Skeletal muscle tissue (tissue), 4 donors: ENCODE measurements around the gene TPP2. TPM values are rescaled to one million over a fixed set of nuclear protein-coding genes. Genes with fewer than 3 reads are reported as not detected.

Experiments used
- H3K27ac ChIP-seq: one replicate; pipeline ENCODE4 v1.7.0; 2013; ENCODE audit warnings: mild to moderate bottlenecking, low read depth, low read length, inconsistent platforms
- H3K27me3 ChIP-seq, 3 donors: one replicate each; pipeline ENCODE4 v1.7.0; 2013; ENCODE audit warnings: low read length in 3 of 3; ENCODE audit not compliant: control insufficient read depth in 3 of 3, insufficient read depth in 3 of 3
- H3K36me3 ChIP-seq, 3 donors: one replicate each; pipeline ENCODE4 v1.7.0; 2013; ENCODE audit warnings: low read length in 3 of 3; ENCODE audit not compliant: control insufficient read depth in 3 of 3, insufficient read depth in 3 of 3
- H3K4me1 ChIP-seq, 3 donors: one replicate each; pipeline ENCODE4 v1.7.0; 2013; ENCODE audit warnings: low read length in 3 of 3, mild to moderate bottlenecking in 3 of 3; ENCODE audit not compliant: control insufficient read depth in 3 of 3, insufficient read depth in 3 of 3
- H3K4me3 ChIP-seq, 3 donors: one replicate each; pipeline ENCODE4 v1.7.0; 2013; ENCODE audit warnings: low read length in 3 of 3
- H3K9ac ChIP-seq, 3 donors: one replicate each; pipeline ENCODE4 v1.7.0; 2013; ENCODE audit warnings: low read length in 3 of 3, mild to moderate bottlenecking in 3 of 3, moderate library complexity in 2 of 3, low read depth in 1 of 3
- H3K9me3 ChIP-seq, 3 donors: one replicate each; pipeline ENCODE4 v1.7.0; 2013; ENCODE audit warnings: low read length in 3 of 3; ENCODE audit not compliant: control insufficient read depth in 3 of 3
- total RNA-seq: library from RNA; depleted of rRNA; stranded (reverse); fragments of >200 nt; gene quantifications from one replicate; pipeline ENCODE4 v1.2.3, GENCODE V29; 2014
- donor health status: Osteomylitis.

TPP2 gene
- total RNA-seq, 1 donor from 2014 or later, result 45.4 TPM

DNA sequence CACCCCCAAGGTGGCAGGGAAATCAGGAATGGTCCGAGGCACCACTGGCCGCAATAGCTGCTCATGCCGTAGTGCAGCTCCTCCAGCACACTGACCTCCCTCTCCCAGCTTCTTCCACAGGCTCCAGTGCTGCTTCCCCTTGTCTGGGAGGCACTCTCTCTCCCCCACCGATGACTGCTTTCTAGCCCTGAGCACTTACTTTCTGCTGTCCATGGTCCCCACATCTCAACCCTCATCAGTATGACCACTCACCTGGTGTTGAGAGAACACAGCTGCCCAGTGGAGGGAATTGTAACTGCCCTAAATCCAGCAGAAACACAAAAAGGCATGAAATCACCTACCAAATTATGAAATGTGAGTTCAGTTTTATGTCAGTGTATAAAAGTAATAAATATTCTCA is 28.9 kb upstream of the TPP2 start:
- Histone ChIP-seq H3K4me3 (no peak overlapping the region), H3K4me1 (no peaks in the 10 kb centered on the region), H3K36me3 (no peaks in the 10 kb centered on the region), H3K9ac (no peak overlapping the region), H3K9me3 (no peaks in the 10 kb centered on the region), H3K27ac (no peak overlapping the region), H3K27me3 (peaks cover 0 to 11% (median 7%) of the 10 kb centered on the region in 3 donors)

DNA sequence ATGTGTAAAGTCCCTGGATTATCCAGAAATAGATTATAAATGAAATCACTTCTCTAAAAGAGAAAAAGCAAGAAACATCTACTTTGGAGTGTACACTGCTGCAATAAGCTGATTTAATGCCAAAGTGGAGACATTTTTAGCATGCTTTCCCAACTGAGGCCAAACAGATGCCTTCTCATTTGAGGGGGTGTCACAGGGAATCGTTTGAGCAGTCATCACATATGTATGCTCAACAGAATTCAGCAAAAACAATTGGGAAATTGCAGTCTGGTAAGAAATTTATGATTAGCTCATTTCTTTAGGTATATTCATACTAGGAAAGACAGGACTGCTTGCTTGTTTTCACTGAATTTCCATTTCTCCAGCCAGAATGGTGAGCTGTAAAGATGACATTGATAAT is 27.3 kb upstream of the TPP2 start:
- H3K9ac ChIP-seq, result no peak overlapping the region
- H3K27ac ChIP-seq, result no peak overlapping the region
- H3K27me3 ChIP-seq, result peaks cover 0 to 11% (median 7%) of the 10 kb centered on the region in 3 donors
- no peaks in the 10 kb centered on the region for H3K36me3 ChIP-seq
- no peaks in the 10 kb centered on the region for H3K4me1 ChIP-seq
- no peaks in the 10 kb centered on the region for H3K9me3 ChIP-seq
- no peak overlapping the region for H3K4me3 ChIP-seq

DNA sequence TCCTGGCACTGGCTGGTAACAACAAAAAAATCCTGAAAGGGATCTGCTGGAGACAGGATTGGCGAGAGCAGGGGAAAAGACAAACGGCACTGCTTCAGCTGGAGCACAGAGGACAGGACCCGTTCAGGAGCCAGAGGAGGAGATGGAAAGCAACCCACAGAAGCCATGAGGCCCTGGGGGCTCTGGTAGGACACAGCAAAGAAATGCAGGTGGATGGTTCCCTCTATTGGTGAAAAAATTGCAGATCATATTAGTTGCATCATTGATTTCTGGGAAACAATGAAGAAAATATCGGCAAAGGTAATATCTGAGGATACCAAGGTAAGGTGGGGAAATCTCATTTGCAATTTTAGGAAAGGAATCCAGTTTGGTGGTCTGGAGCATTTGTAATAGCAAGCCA is 25.7 kb upstream of the TPP2 start:
- no peaks in the 10 kb centered on the region for H3K4me1 ChIP-seq
- H3K4me3 ChIP-seq, result no peak overlapping the region
- H3K36me3 ChIP-seq, result no peaks in the 10 kb centered on the region
- H3K27ac ChIP-seq, result no peak overlapping the region
- peak overlapping the region in 1 of 3 donors; percentile 1 for H3K9ac ChIP-seq
- peaks cover 0 to 6% (median 6%) of the 10 kb centered on the region in 3 donors for H3K27me3 ChIP-seq
- H3K9me3 ChIP-seq, result no peaks in the 10 kb centered on the region

DNA sequence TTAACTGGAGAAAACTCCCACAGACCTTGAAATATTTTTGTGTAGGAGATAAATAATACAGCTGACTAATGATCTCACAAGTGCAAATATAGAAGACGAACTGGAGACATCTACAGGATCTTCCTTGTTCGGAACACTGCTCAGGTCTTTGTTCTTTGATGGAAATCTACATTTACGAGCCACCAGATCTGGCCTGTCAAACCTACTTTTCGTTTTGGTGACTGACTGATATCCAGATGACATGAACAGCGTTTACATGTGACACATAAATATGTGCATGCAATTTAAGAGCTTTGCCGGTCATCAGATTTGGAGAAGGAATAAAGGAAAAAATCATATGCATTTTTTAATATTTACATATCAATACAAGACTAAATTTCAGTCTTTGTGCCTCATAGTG is 24.5 kb upstream of the TPP2 start:
- Histone ChIP-seq H3K27me3 (peaks cover 0 to 6% (median 4%) of the 10 kb centered on the region in 3 donors), H3K9ac (no peak overlapping the region), H3K27ac (no peak overlapping the region), H3K36me3 (no peaks in the 10 kb centered on the region), H3K4me3 (no peak overlapping the region), H3K9me3 (no peaks in the 10 kb centered on the region), H3K4me1 (no peaks in the 10 kb centered on the region)

DNA sequence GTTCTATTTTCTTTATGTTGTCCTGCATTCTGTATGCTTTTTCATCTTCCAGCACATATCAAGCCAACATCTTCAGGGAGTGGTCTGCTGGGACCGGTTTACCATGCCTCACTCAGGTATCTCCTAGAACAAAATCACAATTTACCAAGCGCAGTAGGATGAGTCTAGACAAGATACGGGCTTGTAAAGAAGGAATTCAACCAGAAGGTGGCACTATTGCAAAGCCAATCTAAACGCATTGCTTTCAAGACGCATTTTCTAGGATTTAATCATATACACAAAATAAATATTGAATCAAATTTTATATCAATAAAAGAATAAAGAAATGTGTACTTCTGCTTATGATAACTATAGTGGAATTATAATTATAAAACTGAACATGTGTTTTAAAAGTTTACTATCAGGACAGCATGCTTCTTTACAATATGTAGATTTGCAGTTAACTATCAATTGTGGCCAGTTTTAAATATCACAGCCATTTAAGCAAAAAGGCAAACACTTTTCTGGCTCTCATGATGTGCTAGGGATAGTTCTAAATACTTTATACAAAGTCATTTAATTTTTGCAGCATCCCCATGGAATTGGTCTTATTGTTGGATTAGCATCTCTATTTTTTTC is 16.1 kb upstream of the TPP2 start:
- no peak overlapping the region for H3K9ac ChIP-seq
- no peaks in the 10 kb centered on the region for H3K27me3 ChIP-seq
- no peaks in the 10 kb centered on the region for H3K36me3 ChIP-seq
- H3K9me3 ChIP-seq, result no peaks in the 10 kb centered on the region
- H3K4me3 ChIP-seq, result no peak overlapping the region
- no peak overlapping the region for H3K27ac ChIP-seq
- peaks cover 0 to 9% (median 5%) of the 10 kb centered on the region in 3 donors for H3K4me1 ChIP-seq

DNA sequence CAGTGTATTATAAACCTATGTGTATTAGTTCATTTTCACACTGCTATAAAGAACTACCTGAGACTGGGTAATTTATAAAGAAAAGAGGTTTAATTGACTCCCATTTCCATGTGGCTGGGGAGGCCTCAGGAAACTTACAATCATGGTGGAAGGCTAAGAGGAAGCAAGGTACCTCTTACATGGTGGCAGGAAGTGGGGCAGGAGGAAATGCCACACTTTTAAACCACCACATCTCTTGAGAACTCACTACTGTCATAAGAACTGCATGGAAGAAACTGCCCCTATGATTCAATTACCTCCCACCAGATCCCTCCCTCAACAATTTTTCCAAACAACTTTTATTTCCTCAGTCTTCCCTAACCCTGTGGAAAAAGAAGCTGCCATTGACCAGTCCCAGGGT is 14.5 kb upstream of the TPP2 start:
- Histone ChIP-seq H3K27me3 (no peaks in the 10 kb centered on the region), H3K36me3 (no peaks in the 10 kb centered on the region), H3K4me3 (no peak overlapping the region), H3K9ac (no peak overlapping the region), H3K4me1 (peaks cover 0 to 9% (median 5%) of the 10 kb centered on the region in 3 donors), H3K9me3 (no peaks in the 10 kb centered on the region), H3K27ac (no peak overlapping the region)

DNA sequence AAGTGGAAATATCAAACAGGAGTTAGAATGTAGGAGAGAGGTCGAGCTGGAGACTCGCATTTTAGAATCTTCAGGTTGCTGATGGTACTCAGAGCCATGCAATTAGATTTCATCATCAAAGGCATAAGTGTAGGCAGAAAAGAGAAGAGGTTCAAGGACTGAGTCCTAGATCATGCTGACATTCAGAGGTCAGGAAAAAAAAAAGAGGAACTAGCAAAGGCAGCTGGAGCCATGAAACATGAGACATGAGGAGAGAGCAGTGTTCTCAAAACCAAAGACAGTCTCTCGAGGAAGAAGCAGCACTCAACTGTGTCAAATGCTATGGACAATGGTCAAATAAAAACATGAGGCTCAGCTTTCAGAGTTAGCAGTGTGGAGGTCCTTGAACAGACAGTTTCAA is 12.4 kb upstream of the TPP2 start:
- Histone ChIP-seq H3K27ac (no peak overlapping the region), H3K27me3 (no peaks in the 10 kb centered on the region), H3K9ac (no peak overlapping the region), H3K4me1 (peaks cover 0 to 9% (median 5%) of the 10 kb centered on the region in 3 donors), H3K36me3 (no peaks in the 10 kb centered on the region), H3K4me3 (no peak overlapping the region), H3K9me3 (no peaks in the 10 kb centered on the region)

DNA sequence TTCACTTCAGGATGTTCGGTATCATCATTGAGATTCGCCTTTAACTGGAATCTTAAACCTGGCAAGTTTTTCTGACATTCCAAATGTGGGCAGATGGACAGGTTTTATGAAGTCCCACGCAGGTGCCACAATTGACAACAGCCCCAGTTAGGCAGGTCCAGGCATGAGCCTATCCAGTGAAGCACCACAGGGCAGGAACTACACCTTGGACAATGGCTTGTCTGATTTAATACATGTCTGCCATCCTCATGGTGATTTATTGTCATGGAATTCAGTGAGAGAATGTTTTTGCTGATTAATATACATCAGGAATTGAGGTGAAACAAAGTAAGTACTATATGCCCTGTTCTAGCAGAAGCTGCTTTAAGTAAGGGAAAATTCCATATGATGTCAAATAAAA is 10.2 kb upstream of the TPP2 start:
- peaks cover 0 to 12% (median 5%) of the 10 kb centered on the region in 3 donors for H3K4me1 ChIP-seq
- H3K27ac ChIP-seq, result no peak overlapping the region
- H3K9ac ChIP-seq, result no peak overlapping the region
- H3K9me3 ChIP-seq, result no peaks in the 10 kb centered on the region
- H3K4me3 ChIP-seq, result no peak overlapping the region
- H3K36me3 ChIP-seq, result no peaks in the 10 kb centered on the region
- no peaks in the 10 kb centered on the region for H3K27me3 ChIP-seq

DNA sequence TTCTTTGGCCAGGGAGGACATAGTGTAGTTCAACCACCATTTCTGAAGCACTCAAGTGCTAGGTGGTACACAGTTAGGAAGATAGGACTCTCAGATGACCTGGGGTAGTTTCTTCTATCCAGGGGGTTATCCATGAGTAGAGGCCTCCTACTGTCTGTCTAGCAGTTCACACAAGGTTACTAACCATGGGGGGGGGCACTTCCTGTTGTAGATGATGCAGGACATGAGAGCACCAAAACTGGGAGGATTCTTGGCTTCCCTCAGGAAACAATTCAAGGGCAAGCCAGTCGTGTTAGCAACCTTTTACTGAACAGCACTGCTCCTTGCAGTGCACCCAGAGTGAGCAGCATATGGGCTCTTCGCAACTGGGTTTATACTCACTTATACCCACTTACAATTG is 8.9 kb upstream of the TPP2 start:
- no peak overlapping the region for H3K9ac ChIP-seq
- H3K36me3 ChIP-seq, result no peaks in the 10 kb centered on the region
- no peak overlapping the region for H3K4me3 ChIP-seq
- H3K9me3 ChIP-seq, result no peaks in the 10 kb centered on the region
- H3K4me1 ChIP-seq, result peaks cover 5 to 21% (median 10%) of the 10 kb centered on the region in 3 donors
- H3K27me3 ChIP-seq, result no peaks in the 10 kb centered on the region
- no peak overlapping the region for H3K27ac ChIP-seq

DNA sequence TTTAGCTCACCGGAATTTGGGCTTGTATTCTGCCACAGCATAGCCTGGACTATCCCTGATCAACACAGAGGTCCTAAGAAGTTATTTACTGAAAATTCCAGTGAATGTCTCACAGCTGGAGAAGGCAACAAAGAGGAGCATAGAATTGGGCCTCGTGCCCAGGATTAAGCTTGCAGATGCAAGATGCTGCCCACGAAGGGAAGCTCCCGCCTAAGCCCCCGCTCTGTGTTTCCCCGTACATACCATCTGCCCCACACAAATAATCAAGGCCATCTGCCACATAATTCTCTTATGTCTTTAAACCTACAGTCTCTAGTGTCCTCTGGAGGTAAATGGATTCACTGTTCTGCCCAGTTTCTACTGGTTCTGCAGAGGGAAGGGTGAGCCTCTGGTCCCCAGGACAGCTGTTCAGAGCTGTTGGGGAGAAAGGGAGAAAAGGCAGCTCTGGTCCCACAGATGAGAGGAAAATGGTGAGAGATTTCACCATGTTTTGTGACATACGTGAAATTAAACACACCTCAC is 7.4 kb upstream of the TPP2 start:
- Histone ChIP-seq H3K9ac (no peak overlapping the region), H3K4me1 (peaks cover 5 to 20% (median 10%) of the 10 kb centered on the region in 3 donors), H3K36me3 (no peaks in the 10 kb centered on the region), H3K9me3 (no peaks in the 10 kb centered on the region), H3K27me3 (no peaks in the 10 kb centered on the region), H3K4me3 (no peak overlapping the region), H3K27ac (no peak overlapping the region)
